C4-2B (cell line): ENCODE data around the gene IL10.

ENCODE experiments used
- H3K27ac ChIP-seq: fragments of 450-650 bp; 2 replicates; pipeline ENCODE4 v1.5.1; 2017
- ZFX ChIP-seq: fragments of 450-650 bp; IDR thresholded peaks from 2 replicates; pipeline ENCODE4 v1.6.1; 2017
- TF ChIP-seq, protein P1 (sequence below): fragments of 450-650 bp; conservative IDR thresholded peaks from 2 replicates; pipeline ENCODE4 v1.5.1; 2017; ENCODE audit warnings: mild to moderate bottlenecking

Gene IL10

DNA sequence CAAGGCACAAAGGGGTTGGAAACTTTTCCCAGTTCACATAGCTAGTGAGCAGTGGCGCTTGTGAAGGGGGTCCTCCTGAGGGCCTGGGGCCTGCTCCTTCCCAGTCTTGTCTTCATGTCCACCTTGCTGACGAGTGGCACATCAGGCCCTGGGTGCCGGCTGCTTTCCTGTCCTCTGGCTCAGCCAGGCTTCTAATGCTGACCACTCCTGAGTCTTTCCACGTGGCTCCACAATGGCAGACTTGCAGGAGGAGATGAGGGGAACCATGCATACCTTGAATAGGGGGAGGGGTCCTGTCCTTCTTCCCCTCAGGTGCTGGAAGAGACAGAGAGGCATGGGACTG, 48.9 kb downstream of the IL10 start:
- no peak overlapping the region for H3K27ac ChIP-seq
- TF ChIP-seq, protein P1, sequence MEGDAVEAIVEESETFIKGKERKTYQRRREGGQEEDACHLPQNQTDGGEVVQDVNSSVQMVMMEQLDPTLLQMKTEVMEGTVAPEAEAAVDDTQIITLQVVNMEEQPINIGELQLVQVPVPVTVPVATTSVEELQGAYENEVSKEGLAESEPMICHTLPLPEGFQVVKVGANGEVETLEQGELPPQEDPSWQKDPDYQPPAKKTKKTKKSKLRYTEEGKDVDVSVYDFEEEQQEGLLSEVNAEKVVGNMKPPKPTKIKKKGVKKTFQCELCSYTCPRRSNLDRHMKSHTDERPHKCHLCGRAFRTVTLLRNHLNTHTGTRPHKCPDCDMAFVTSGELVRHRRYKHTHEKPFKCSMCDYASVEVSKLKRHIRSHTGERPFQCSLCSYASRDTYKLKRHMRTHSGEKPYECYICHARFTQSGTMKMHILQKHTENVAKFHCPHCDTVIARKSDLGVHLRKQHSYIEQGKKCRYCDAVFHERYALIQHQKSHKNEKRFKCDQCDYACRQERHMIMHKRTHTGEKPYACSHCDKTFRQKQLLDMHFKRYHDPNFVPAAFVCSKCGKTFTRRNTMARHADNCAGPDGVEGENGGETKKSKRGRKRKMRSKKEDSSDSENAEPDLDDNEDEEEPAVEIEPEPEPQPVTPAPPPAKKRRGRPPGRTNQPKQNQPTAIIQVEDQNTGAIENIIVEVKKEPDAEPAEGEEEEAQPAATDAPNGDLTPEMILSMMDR, result no peak
- no peak for TF ChIP-seq ZFX

DNA sequence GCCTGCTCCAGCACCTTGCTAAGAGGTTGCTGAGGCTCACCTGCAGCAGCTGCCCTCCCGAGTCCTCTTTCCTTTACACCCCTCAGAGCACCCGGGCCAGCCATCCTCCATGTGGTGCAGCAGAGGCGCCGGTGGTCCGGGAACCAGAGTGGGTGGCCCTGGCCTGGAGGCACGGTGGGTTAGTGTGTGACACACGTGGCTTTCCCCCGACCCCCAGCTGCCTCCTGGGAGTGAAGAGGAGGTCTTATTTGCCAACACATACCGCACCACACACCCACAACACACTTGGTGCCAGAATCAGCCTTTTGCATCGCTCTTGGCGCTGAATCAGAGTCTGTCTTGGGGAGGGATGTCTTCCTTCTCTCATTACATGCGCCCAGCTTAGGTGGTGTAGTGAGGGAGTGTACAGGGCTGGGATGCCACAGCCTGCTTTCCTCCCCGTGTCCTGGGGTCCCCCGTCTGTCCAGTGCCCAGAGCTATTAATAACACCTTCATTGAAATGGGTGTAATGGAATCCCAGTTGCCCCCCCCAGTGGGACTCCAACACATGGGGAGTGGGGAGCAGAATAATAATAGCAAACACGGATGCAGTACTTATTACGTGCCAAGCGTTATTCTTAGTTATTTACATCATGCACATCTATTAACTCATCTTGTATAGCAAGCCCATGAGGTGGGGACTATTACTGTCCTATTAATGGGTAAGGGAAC, 49.4 kb downstream of the IL10 start:
- no peak for TF ChIP-seq ZFX
- TF ChIP-seq, protein P1, result no peak
- no peak overlapping the region for H3K27ac ChIP-seq

DNA sequence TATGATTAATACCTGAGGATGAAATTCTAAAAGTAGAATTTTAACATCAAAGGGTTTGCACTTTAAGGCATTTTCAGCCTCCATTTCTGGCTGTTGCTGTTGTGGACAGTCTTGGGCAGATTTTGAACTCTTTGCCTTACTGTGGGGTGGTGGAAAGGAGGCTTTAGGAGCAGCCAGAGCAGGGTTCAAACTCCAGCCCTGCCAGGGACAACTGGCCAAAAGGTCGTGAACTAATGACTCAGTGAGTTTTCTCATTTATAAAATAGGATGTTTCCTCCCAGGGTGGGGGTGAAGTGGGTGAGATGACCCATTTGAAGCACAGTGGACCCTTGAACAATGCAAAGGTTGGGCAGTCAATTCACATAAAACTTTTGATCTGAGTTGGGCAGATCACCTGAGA, 50.8 kb downstream of the IL10 start:
- H3K27ac ChIP-seq, result no peak overlapping the region
- TF ChIP-seq, protein P1, result no peak
- no peak for TF ChIP-seq ZFX

DNA sequence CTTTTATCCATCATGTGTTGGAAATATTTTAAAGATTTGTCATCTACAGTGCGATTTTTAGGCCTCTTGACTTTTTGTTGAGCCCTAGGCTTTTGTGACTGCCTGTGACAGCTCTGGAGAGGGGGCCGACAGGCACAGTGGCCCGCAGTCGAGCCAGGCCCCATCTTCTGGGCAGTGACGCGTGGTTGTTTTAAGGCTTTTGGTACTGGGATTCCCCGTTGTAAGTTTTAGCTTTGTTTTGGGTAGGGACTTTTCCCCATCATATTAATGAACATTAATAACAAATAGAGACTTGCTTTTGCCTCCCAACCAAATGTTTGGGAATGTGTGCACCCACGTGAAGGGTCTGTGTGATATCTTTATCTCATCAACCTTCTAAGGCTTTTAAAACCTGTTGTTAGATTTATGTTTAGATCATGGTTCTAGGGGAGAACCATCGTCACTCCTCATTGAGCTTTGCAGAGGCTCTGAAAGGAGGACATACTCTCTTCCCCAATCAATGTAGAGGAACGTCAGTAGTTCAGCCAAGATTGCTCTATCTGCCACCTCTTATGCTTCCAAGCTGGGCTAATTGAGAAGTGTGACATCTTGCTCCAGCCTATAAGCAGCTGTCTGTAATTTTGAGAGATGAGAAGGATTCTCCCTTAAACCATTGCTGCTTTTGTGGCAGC, 53.0 kb downstream of the IL10 start:
- no peak for TF ChIP-seq ZFX
- TF ChIP-seq, protein P1, result no peak
- no peak overlapping the region for H3K27ac ChIP-seq

DNA sequence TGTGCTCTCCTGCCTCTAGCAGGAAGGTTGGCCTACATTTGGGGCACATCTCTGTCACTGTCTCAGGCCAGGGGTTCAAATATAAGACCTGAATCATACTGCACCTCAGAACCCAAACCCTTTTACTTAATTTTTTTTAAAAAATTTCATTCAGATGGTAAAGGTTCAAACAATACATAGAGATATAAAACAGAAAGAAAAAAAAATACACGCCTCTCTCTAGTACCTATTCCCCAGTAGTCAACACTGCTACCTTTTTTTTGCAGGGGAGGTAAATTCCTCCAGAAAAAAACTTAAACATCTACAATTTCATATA, 54.7 kb downstream of the IL10 start:
- TF ChIP-seq, protein P1, result no peak
- no peak for TF ChIP-seq ZFX
- H3K27ac ChIP-seq, result no peak overlapping the region
